Upper lobe of left lung (tissue), 4 donors: ENCODE results near the gene POLR3E.

Experiments
- CTCF ChIP-seq, 6 experiments: fragments of 450-650 bp in 4 of 6; fragments of 200-600 bp in 2 of 6; sonication (generic) in 2 of 6; IDR thresholded peaks; one replicate each; pipeline ENCODE4 v1.5.1; 2016 to 2019; ENCODE audit warnings: antibody characterized with exemption in 6 of 6
- EP300 ChIP-seq, 4 donors: sonication (generic); formaldehyde crosslinking; IDR thresholded peaks; one replicate each; pipeline ENCODE4 v1.5.1; 2017; ENCODE audit warnings: antibody characterized with exemption in 4 of 4, control low read depth in 2 of 4
- POLR2A ChIP-seq, 4 donors: fragments of 450-650 bp; IDR thresholded peaks; one replicate each; pipeline ENCODE4 v1.5.1; 2016 to 2017; ENCODE audit warnings: antibody characterized with exemption in 4 of 4, mild to moderate bottlenecking in 2 of 4
- POLR2AphosphoS5 ChIP-seq, 2 donors: sonication (generic); formaldehyde crosslinking; IDR thresholded peaks; one replicate each; pipeline ENCODE4 v1.5.1; 2017; ENCODE audit warnings: antibody characterized with exemption in 2 of 2

- TF ChIP-seq CTCF (IDR thresholded peaks at IDR 0.05) (no peak), POLR2AphosphoS5 (IDR thresholded peaks at IDR 0.05) (no peak), POLR2A (IDR thresholded peaks at IDR 0.05) (no peak), EP300 (IDR thresholded peaks at IDR 0.05) (no peak)
Observed at GRCh38 chr16:22296225-22297113, 740 bp upstream of the POLR3E start.
